DMS53 treated with DMSO at 0.1 percent for 48 hours (cell line): Measurements from ENCODE around the gene AQP2.

Experiments
- DNase-seq: peaks from one replicate; lab custom pipeline; 2025; ENCODE audit not compliant: unreplicated experiment; lab: John Stamatoyannopoulos, UW

Gene AQP2

DNA sequence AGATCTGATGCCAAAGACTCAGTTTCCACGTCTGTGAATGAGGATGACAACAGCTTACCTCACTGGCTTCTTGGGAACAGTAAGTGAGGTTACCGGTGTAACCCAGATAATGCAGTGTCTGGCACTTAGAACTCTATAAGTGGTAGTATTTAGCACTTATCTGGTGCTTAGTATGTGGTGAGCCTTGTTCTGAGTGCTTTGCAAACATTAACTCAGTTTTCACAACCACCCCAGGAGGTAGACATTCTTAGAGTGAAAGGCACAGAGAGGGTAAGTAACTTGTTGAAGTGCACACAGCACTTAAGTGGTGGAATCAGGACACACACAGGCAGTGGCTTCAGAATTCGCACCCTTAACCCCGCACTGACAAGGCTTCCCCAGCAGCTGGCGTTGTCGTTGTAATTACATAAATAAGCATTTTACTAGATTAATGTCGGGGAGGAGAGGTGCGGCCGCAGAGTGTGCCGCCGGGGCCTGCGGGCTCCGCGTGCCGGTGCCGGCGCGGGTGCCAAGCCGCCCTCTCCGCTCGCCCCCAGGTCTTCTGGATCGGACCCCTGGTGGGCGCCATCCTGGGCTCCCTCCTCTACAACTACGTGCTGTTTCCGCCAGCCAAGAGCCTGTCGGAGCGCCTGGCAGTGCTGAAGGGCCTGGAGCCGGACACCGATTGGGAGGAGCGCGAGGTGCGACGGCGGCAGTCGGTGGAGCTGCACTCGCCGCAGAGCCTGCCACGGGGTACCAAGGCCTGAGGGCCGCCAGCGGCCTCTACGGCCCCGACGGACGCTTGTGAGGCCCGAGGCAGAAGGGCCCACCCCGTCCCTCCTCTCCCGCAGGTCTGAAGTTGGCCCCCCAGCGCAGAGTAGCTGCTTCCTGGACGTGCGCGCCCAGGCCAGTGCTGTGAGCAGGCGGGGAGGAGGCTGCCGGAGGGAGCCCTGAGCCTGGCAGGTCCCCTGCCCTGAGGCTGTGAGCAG, 4.6 kb downstream of the AQP2 start:
- no peak for DNase-seq

DNA sequence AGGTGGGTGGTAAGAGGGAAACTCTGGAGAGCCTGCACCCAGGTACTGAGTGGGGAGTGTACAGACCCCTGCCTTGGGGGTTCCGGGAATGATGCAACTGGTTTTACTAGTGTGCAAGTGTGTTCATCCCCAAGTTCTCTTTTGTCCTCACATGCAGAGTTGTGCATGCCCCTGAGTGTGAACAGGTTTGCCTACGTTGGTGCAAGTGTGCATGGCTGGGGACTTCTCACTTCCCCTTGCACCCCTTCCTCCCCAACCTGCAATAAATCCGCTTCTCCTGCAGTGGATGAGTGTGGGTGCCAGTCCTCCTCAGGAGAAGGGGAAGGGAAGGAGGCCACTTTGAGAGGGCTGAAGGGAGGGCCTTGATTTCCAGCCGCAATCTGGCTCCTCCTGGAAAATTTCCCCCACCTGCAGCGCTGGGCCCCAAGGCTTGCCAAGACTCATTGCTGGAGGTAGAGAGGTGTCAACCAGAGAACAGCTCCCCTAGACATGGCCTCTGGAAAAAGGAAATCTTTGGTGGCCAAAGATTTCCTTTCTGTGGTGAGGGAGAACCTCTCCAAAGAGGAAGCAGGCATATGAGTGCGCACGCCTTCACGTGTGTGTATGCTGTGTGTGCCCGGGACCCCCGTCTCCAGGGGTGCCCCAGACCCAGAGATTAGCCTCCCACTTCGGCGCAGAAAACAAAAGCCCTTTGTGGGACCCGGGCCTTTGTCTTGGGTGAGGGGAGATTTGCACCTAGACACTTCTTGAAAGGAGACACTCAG, 5.5 kb downstream of the AQP2 start:
- DNase-seq, result no peak

DNA sequence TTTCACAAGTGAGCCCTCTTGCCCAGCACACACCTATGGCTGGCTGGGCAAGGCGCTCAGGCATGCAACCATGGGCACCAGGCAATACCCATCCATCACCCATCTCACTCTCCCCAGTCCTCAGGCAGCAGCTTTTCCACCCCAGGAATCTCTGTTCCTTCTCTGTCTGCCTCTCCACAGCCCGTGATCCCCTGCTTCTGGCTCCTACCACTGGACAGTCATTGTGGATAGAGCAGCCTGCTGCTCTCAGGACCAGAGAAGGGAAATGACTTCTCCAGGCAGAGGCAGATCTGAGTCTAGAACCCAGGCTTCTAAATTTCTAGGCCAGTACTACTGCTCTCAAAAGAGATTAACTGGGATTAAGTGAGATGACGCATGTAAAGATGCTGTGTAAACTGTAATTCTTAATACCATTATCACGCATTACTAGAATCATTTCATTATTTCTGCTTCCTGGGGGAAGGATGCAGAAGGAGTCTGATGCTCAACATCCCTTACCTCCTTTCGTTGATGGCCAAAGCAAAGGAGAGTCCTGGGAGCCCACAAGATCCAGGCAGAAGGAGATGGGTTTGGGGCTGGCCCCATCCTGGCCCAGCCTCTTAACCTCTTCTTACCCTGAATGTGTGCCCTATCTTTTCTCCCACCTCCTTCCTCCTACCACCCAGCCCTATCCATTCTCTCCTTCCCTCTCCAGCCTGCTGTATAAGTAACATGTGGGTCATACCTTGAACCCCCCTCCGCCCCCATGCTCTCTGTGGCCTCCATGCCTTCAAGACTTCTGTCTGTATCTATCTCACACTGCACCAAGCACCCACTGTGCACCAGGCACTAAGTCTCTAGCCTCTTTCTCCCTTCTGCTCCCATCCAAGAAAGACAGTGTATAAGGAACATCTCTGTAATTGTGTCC, 6.4 kb downstream of the AQP2 start:
- no peak for DNase-seq

DNA sequence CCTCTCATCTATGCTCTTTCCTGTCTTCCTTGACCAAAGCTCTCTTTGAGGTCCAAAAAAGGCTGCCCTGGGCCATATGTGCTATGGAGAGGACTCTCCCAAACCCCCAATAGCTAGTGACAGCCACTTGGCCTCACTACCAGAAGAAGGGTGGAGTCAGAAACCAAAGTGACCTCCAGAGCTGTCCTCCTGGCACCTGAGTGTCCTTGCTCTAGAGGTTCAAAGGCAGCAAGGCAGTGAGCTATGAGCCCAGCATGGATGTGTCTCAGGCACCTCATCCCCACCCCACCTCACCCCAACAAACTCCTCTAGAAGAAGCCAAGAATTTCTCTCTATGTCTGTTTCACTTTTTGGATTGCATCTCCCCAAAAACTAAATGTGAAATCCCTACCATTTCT, 7.0 kb downstream of the AQP2 start:
- no peak for DNase-seq

DNA sequence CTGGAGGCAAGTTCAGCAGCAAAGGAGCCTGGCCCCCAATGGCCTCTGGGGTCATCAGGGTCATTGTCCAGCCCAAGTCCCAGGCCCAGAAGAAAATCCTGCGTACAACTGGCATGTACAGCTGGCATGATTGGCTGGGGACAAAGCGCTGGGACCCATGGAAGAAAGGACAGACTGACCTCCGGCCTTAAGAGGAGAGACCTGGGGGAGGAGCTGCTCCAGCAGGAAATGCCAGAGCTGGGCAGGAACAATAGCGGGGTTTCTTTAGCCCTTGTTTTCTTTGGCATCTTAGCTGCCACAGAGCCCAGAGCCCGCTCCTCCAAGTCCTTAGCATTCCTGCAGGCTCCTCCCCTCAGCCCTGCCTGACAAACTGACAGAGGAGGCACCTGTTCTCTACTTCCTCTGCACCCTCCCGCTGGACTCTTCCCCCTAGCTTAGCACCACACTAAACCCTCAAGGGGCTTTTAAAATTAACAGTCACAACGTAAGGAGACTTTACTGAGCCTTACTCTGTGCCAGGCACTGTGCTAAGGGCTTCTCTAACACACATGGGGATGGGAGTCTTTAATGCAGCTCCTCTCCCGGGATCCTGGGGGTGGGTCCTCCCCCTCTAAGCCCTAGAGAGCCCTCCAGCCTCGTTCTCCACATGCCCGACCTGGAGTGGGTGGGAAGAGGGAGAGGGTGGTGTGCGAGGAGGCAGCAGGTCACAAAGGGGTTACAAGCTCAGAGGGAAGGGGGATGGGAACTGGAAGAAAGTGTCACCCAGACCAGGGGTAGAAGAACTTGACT, 9.3 kb downstream of the AQP2 start:
- no peak for DNase-seq

DNA sequence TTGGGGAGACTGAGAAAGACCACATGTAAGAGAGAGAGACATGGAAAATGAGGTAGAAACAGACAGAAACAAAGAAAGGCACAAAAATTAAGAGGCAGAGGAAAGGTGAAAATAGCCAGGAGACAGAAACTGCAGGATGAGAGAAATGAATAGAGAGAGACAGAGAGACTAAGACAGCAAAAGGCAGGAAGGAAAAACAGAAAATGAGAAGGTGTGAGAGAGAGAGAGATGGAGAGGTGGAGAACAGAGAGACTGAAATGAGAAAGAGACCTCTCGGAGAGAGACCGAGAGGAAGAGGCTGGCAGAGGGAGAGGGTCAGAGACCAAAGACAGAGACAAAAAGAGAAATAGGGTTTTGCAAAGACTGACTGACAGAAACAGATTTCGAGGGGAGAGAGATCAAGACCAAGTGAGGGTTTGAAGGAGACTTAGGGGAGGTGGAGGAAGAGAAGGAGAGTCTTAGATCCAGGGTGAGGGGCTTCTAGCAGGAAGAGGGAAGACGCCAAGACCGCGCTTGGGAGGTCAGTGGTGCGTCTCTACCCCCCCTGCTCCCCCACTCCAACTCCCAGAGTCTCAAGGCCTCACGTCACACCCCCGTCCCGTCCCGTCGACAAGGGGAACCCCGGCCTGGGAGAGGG, 10.1 kb downstream of the AQP2 start:
- DNase-seq, result no peak

DNA sequence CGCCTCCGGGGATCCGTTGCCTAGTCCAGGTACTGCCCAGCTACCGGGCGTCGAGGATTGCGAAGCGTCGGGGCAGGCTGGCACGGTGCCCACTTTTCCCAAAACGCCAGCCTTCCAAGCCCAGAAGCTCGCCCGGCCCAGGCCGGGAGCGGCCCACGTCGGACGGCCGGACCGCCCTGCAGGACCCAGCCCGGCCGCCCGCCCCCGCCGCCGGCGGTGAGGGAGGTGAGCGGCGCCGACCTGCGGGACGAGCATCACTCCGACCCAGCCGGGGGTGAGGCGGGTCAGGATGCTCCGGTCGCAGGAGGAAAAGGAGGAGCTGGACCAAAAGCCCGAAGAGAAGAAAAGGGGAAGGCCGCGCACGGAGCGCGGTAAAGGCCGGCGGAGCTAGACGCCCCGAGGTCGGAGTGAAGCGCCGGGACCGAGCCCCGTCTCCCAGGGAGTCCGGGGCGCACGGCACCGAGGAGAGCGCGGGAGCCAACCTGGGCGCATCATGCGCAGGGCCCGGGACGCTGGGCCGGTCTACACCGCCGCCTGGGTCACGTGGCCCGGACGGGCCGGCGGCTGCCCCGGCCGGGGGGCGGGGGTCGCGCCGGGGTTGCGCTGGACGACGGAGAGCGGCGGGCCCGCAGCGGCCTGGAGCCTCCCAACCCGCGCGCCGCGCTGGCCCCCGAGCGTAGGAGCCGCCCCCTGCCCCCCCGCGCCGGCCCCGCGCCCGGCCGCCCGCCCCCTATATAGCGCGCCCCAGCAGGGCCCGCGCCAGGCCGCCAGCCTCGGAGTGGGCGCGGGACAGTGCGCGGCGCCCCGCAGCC, 10.8 kb downstream of the AQP2 start, which contains the start of gene AQP5:
Gene AQP5 (plus strand): TSS at position 762 of the 812 bp plus-strand sequence. CDS start 146 bp downstream, outside the sequence.
- no peak for DNase-seq

DNA sequence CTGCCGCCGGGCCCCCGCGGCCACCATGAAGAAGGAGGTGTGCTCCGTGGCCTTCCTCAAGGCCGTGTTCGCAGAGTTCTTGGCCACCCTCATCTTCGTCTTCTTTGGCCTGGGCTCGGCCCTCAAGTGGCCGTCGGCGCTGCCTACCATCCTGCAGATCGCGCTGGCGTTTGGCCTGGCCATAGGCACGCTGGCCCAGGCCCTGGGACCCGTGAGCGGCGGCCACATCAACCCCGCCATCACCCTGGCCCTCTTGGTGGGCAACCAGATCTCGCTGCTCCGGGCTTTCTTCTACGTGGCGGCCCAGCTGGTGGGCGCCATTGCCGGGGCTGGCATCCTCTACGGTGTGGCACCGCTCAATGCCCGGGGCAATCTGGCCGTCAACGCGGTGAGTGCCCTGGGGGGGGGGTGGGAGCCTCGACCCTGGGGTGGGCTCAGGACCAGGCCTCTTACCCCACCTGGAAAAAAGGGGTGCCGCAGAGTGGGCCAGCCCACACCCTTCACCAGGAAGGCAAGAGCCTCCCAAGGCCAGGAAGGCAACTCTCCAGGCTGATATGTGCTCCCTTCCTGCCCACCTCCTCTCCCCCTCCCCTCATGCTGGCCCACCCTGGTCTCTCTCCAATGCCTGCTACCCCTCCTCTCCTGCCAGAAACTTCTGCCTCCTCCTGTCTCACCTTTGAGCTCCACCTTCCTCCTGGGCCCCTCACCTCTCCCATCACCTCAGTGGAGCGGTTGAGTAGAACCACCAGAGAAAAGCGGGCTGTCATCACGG, 11.6 kb downstream of the AQP2 start:
- DNase-seq, result no peak

DNA sequence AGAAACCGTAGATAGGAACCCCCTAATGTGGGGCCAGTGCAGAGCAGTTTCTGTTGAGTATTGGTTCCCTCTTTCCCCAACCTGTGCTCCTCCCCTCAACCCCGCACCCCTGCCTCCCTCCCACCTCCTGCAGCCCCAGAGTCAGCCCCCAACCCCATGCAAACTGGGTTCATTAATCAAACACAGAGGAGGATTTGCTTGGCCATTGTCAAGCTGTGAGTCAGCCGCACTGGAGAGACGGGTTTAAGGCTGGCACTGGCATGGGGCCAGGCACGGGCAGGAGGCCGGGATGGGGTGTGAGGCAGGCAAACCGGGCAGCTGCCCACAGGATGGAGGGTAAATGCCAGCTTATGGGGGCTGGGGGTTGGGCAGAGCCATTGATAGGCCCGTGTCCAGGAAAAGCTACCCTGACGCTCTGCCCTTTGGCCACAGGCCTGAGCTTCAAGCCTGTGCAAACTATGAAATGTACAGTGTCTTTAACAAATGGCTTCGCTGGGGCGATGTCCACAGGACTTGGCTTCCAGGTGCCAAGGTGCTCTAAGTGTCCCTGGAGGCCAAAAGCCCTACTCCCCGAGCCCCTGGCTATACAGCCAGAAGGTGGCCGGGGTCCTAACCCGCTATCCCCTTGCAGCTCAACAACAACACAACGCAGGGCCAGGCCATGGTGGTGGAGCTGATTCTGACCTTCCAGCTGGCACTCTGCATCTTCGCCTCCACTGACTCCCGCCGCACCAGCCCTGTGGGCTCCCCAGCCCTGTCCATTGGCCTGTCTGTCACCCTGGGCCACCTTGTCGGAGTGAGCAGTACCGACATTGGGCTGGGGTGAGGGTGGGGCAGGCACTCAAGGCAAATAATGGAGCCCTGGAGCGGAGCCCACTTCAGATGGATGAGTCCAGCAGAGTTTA, 12.6 kb downstream of the AQP2 start:
- peak; percentile 43 for DNase-seq

DNA sequence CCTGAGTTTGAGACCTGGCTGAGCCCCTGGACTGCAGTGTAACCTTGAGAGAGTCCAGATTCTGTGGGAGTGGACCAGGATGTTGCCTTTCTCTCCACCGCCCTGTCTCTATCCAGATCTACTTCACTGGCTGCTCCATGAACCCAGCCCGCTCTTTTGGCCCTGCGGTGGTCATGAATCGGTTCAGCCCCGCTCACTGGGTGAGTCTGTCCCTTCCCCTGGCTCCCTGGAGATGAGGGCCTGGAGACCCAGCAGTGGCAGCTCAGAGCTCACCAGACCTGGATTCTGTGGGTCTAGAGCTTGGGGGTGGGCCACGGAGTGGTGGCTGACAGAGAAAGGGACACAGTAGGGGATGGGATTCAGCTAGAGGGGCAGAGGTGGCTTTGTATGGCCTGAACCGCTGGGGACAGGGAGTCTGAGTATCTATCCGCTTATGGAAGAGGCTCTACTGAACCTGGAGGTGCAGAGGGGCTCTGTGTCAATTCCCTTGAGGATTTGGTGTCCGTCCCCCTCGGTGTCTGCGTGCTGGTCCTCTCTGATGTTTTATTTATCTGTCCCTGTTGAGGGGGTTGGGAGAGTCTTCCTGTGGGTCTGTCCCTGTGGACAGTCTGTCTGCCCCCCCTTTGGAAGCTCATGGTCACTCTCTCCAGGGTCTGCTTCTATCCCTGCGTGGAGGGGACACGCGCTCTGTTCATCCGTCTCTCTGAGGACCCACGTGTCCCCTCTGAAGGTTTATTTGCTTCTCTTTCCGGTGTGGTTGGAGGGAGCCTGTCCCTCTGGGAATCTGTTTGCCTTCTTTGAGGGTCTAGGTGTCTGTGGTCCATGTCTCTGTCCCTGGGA, 13.7 kb downstream of the AQP2 start:
- DNase-seq, result no peak

DNA sequence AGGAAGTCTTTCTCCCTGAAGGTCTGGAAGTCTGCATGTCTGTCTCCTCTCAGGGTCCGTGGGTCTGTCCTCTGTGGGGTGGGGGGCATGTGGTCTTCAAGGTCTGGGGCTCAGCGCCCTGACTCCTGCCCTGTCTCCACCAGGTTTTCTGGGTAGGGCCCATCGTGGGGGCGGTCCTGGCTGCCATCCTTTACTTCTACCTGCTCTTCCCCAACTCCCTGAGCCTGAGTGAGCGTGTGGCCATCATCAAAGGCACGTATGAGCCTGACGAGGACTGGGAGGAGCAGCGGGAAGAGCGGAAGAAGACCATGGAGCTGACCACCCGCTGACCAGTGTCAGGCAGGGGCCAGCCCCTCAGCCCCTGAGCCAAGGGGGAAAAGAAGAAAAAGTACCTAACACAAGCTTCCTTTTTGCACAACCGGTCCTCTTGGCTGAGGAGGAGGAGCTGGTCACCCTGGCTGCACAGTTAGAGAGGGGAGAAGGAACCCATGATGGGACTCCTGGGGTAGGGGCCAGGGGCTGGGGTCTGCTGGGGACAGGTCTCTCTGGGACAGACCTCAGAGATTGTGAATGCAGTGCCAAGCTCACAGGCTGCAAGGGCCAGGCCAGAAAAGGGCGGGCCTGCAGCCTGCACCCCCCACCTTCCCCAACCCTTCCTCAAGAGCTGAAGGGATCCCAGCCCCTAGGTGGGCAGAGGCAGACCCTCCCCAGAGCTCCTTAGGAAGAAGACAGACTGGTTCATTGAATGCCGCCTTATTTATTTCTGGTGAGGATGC, 14.5 kb downstream of the AQP2 start:
- no peak for DNase-seq

DNA sequence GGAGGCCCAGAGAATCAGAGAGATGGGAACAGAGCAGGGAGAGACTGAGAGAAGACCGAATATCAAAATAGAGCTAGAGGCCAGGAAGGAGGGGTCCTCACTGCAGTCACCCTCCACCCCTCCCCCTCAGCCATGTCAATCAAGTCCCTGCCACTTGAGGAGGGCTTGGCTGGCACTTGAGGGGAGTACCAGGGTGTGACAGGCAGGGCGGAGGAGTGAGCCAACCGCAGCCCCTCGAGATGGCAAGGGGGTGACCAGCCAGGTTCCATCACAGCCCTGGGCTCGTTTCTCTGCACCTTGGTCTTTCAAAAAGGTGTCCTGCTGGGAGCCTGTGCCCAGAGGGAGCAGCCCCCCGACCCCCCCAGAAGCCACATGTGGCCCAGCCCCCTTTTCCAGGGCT, 15.3 kb downstream of the AQP2 start:
- DNase-seq, result no peak

DNA sequence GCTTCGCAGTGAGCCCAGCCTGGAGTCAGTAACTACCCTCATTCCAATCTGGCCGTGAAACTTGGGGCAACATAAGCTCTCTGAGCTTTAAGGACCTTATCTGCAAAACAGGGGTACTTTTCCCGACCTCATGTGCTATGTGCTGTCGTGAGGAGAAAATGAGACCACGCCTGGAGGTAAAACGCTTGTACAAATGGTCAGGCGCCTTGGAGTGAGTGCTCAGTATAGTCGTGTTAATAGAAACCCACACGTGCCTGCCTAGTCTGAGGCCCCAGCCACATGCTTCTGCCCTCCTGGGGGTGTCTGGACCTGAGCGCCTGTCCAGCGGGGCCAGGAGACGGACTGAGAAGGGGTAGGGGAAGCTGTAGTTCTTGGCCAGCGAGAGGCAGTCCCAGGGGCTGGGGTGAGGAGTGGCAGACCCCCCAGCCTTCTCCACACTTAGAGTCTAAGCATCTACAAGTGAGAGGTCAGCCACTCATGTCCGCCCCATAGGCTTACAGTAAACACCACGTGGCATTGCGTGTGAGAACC, 16.0 kb downstream of the AQP2 start:
- DNase-seq, result no peak

DNA sequence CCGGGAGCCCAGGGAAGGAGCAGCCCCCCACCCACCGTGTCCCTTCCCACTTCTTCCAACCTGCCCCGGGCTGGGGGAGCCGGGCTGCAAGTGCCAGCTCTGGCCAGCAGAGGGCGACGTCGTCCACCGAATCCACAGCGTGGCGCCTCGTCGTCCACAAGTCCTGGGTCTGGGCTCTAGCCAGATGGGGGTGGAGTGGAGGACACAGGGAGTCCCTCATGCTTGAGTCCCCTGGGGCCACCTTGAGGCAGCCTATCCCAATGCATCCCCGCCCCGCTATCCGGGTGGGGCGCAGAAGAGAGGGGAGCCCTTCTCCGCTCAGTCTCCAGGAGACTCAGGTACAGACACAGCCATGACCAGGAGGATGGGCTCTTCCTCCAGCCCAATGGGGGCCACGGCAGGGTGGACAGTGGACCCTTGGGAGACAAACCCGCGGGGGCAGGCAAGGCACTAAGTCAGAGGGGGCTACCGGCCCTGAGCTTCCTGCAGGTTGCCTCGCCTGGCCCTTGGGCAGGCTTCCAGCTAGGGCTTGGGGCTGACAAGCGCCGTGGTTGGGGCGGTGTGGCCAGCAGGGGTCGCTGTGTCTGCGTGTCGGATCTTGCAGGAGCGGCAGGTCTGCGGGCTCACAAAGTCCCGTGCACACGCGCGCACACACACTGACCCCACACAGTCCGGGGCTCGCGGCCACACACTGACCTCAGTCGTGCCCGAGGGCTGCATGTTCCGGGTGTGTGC, 16.7 kb downstream of the AQP2 start:
- DNase-seq, result peak; percentile 62
